ENCODE results near the gene IL17RD.
A peak's percentile ranks its signal among the peaks of the same experiment; 100 is the strongest.

Gene IL17RD

DNA sequence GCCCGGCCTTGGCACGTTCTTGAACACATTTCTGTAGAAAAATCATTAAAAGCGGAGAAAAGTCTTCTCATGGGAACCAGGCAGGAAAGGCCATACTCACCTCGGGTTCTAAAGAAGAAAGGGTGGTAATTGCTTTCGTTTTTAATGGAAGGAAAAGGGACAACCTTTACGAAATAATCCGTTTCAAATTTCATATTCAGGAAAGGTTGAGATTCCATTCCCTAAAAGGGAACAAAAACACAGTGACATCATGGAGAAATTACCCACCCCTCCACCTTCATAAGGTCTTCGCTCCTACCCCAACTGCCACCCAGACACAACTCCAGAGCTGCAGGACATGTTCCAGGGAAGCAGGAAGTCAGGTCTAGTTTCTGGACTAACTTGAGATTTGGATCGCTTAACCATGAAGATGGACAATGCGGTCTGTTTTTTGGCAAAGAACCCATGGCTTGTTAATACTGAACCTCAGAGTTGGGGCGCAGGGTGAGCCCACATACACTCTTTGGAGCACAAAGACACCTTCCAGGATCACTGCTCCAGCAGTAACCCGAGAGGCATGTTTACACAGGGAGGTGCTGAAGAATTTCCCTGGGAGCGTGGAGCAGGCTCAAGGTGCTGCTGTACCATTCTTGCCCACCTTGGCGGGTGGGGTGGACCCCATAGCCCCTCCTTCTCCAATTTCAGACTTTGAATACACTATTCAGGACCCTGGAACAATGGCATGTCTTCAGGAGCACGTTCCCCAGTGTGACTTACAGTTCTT lies 55.5 kb downstream of the IL17RD start:
- ATAC-seq (replicated peaks) (no peak), DNase-seq (no peak)
- no peaks in the 10 kb centered on the region for H3K9me3 Mint-ChIP-seq
- H3K27me3 Mint-ChIP-seq, result peaks cover 15 to 18% of the 10 kb centered on the region in 2 donors
- no peak overlapping the region for H3K4me3 Mint-ChIP-seq
- peaks cover 7 to 13% of the 10 kb centered on the region in 2 donors for H3K4me1 Mint-ChIP-seq (ENCODE audit: low read depth in 2 of 2)
- H3K36me3 Mint-ChIP-seq (ENCODE audit: insufficient read depth), result no peaks in the 10 kb centered on the region
- H3K27ac Mint-ChIP-seq, result no peak overlapping the region

DNA sequence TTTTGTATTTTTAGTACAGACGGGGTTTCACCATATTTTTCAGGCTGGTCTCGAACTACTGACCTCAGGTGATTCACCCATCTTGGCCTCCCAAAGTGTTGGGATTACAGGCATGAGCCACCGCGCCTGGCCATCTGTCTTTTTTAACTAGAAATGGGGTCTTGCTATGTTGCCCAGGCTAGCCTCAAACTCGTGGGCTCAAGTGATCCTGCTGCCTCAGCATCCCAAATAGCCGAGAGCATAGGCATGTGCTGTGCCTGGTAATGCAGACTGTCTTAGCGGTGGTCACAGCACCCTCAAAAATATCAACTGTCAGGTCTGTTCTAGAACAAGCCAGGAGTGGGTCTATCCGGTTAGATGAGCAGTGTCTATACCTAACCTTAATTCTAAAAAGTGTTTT lies 56.5 kb downstream of the IL17RD start:
- peaks cover 7 to 13% of the 10 kb centered on the region in 2 donors for H3K4me1 Mint-ChIP-seq (ENCODE audit: low read depth in 2 of 2)
- H3K36me3 Mint-ChIP-seq (ENCODE audit: insufficient read depth), result no peaks in the 10 kb centered on the region
- no peaks in the 10 kb centered on the region for H3K9me3 Mint-ChIP-seq
- no peak overlapping the region for H3K27ac Mint-ChIP-seq
- DNase-seq (no peak), ATAC-seq (replicated peaks) (no peak)
- peaks cover 15 to 18% of the 10 kb centered on the region in 2 donors for H3K27me3 Mint-ChIP-seq
- no peak overlapping the region for H3K4me3 Mint-ChIP-seq

DNA sequence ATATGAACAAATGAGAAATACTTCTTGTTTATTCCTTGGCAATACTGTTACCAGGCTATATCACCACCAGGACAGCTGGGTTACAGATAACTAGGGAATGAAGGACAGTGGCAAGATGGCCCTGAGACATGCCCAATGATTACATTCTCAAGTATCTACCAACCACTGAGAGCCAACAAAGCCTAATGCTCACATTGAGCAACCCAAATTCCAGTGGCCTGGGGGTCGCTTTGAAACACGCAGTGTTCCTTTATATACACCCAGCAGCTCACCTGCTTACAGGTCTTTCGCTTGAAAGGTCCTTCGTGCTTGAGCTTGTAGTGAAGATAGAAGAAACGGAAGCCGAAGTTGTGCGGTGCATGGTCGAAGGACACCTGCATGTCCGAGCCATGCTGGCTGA lies 59.6 kb downstream of the IL17RD start:
- H3K4me3 Mint-ChIP-seq, result no peak overlapping the region
- H3K36me3 Mint-ChIP-seq (ENCODE audit: insufficient read depth), result no peaks in the 10 kb centered on the region
- H3K9me3 Mint-ChIP-seq, result no peaks in the 10 kb centered on the region
- ATAC-seq (replicated peaks), result no peak
- no peak for DNase-seq
- H3K27ac Mint-ChIP-seq, result no peak overlapping the region
- no peaks in the 10 kb centered on the region for H3K4me1 Mint-ChIP-seq (ENCODE audit: low read depth in 2 of 2)
- peaks cover 9 to 16% of the 10 kb centered on the region in 2 donors for H3K27me3 Mint-ChIP-seq

GRCh38 chr3:57100046-57100695 lies 65.0 kb downstream of the IL17RD start:
- Mint-ChIP-seq H3K9me3 (no peaks in the 10 kb centered on the region), H3K27ac (no peak overlapping the region), H3K27me3 (peaks cover 10 to 18% of the 10 kb centered on the region in 2 donors), H3K4me1 (ENCODE audit: low read depth in 2 of 2) (peaks cover 0 to 5% of the 10 kb centered on the region in 2 donors), H3K36me3 (ENCODE audit: insufficient read depth) (no peaks in the 10 kb centered on the region), H3K4me3 (no peak overlapping the region)
- ATAC-seq (replicated peaks), result peak; percentile 74
- peak; percentile 53 to 61 (median 55) for DNase-seq

DNA sequence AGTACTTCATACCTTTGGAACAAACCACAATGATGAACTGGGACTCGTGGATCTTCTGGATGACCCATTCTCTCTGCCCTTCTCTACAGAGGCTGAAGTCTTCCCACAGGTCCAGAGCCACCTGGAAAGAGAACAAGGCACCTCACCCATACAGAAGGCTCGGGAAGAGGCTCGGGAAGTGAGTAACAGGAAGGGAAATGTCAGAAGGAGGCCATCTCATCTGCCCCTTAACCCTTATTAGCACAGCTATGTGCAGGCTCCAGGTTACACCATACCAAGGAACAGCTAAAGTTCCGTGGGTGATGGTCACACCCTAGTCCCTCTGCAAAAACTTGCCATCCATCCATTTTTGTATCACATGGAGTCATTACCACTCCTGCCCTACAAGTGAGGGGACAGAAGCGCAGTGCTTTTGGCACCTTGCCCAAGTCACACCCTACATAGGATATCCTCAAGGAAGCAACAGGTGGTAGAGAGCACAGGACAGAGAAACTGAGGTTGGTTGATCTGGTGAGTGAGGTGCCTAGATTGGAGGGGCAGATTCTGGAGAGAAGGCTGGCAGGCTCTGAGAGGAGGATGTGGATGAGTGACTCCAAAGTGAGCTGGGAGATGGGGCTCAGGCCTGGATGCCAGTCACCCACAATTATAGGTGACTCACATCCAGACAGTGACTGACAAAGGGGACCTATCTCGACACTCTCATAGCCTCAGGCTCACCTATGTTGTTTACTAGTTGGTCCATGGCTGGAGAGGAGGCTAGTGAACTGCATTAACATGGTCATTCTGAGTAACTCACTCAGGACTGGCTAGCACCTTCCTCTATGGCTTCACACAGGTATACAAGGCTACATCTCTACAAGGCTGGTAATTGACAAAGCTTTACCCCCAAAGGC lies 66.5 kb downstream of the IL17RD start:
- no peaks in the 10 kb centered on the region for H3K9me3 Mint-ChIP-seq
- no peak for ATAC-seq (replicated peaks)
- peaks cover 0 to 5% of the 10 kb centered on the region in 2 donors for H3K4me1 Mint-ChIP-seq (ENCODE audit: low read depth in 2 of 2)
- no peak overlapping the region for H3K4me3 Mint-ChIP-seq
- H3K27ac Mint-ChIP-seq, result no peak overlapping the region
- no peaks in the 10 kb centered on the region for H3K36me3 Mint-ChIP-seq (ENCODE audit: insufficient read depth)
- DNase-seq, result no peak
- H3K27me3 Mint-ChIP-seq, result peaks cover 18 to 23% of the 10 kb centered on the region in 2 donors

GRCh38 chr3:57097536-57097935 lies 67.6 kb downstream of the IL17RD start:
- Mint-ChIP-seq H3K4me1 (ENCODE audit: low read depth in 2 of 2) (peaks cover 0 to 5% of the 10 kb centered on the region in 2 donors), H3K36me3 (ENCODE audit: insufficient read depth) (no peaks in the 10 kb centered on the region), H3K27me3 (peaks cover 18 to 23% of the 10 kb centered on the region in 2 donors), H3K4me3 (no peak overlapping the region), H3K27ac (no peak overlapping the region), H3K9me3 (no peaks in the 10 kb centered on the region)
- ATAC-seq (replicated peaks) (no peak), DNase-seq (no peak)

DNA sequence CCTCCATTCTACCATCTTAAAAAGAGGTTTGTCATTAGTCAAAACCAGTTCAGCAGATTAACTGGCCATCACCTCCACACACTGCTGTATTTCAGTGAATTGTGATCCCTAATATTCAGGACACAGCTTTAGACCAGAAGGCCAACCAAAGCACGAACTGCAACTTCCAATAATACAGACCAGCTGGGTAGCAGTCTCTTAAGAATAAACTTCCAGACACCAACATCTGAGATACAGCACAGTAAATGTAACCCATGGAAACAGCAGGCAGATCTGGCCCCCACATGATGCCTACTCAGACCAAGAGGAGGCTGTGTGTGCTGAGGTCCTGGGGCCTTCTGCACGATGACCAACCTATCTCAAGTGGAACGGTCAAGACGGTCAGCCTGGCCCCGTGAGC lies 69.8 kb downstream of the IL17RD start:
- no peaks in the 10 kb centered on the region for H3K9me3 Mint-ChIP-seq
- no peak overlapping the region for H3K4me3 Mint-ChIP-seq
- H3K36me3 Mint-ChIP-seq (ENCODE audit: insufficient read depth), result no peaks in the 10 kb centered on the region
- no peak overlapping the region for H3K27ac Mint-ChIP-seq
- peaks cover 18 to 29% of the 10 kb centered on the region in 2 donors for H3K27me3 Mint-ChIP-seq
- H3K4me1 Mint-ChIP-seq (ENCODE audit: low read depth in 2 of 2), result peaks cover 0 to 5% of the 10 kb centered on the region in 2 donors
- no peak for ATAC-seq (replicated peaks)
- DNase-seq, result no peak

GRCh38 chr3:57094575-57094974 lies 70.6 kb downstream of the IL17RD start:
- Mint-ChIP-seq H3K27me3 (peaks cover 18 to 29% of the 10 kb centered on the region in 2 donors), H3K36me3 (ENCODE audit: insufficient read depth) (no peaks in the 10 kb centered on the region), H3K9me3 (no peaks in the 10 kb centered on the region), H3K4me3 (no peak overlapping the region), H3K4me1 (ENCODE audit: low read depth in 2 of 2) (no peaks in the 10 kb centered on the region), H3K27ac (no peak overlapping the region)
- DNase-seq (no peak), ATAC-seq (replicated peaks) (no peak)

DNA sequence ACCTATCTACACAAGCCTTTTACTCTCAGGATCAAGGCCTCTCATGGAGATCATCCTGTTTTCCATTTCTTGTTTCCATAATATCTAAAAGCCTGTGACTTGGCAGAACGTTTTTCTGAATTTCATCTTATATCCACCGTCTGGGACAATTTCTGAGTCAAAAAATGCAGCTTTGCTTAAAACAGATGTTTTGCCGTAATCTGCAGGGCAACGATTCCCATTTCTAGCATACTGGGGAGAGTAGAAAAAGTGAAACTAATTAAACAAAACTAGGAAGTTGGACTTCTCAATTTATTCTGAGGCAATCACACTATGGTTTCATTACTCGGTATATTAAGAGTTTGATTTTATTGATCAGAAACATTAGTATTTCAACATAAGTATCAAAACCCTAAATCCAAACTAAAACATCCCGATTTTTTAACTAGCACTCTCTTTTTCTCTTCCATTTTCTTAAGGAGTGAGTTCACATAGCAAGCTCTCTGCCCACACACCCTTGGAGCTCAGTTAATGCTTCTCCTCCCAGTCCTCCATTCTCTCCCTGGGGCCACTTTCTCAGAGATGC lies 71.1 kb downstream of the IL17RD start:
- Mint-ChIP-seq H3K27me3 (peaks cover 18 to 33% of the 10 kb centered on the region in 2 donors), H3K4me3 (no peak overlapping the region), H3K36me3 (ENCODE audit: insufficient read depth) (no peaks in the 10 kb centered on the region), H3K9me3 (no peaks in the 10 kb centered on the region), H3K27ac (no peak overlapping the region), H3K4me1 (ENCODE audit: low read depth in 2 of 2) (no peaks in the 10 kb centered on the region)
- ATAC-seq (replicated peaks), result no peak
- no peak for DNase-seq

DNA sequence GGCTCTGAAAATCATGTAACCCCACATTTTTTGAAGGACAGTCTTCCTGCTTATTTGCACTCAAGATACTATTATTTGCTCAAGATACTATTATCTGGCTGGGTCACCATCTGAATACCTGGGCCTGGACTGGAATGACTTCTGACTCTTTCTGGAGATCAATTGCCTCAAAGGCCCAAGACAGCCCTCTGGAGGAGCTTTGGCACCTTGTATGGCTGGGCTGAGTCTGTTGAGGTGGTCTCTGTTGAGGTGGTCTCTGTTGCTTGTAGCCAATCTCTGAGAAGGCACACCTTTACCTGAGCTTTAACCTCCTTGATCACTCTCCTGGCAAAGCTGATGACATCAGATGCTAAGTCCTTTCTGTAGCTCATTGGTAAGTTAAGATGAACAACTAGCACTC lies 71.7 kb downstream of the IL17RD start:
- DNase-seq (no peak), ATAC-seq (replicated peaks) (no peak)
- Mint-ChIP-seq H3K4me1 (ENCODE audit: low read depth in 2 of 2) (no peaks in the 10 kb centered on the region), H3K4me3 (no peak overlapping the region), H3K27me3 (peaks cover 18 to 33% of the 10 kb centered on the region in 2 donors), H3K36me3 (ENCODE audit: insufficient read depth) (no peaks in the 10 kb centered on the region), H3K27ac (no peak overlapping the region), H3K9me3 (no peaks in the 10 kb centered on the region)

DNA sequence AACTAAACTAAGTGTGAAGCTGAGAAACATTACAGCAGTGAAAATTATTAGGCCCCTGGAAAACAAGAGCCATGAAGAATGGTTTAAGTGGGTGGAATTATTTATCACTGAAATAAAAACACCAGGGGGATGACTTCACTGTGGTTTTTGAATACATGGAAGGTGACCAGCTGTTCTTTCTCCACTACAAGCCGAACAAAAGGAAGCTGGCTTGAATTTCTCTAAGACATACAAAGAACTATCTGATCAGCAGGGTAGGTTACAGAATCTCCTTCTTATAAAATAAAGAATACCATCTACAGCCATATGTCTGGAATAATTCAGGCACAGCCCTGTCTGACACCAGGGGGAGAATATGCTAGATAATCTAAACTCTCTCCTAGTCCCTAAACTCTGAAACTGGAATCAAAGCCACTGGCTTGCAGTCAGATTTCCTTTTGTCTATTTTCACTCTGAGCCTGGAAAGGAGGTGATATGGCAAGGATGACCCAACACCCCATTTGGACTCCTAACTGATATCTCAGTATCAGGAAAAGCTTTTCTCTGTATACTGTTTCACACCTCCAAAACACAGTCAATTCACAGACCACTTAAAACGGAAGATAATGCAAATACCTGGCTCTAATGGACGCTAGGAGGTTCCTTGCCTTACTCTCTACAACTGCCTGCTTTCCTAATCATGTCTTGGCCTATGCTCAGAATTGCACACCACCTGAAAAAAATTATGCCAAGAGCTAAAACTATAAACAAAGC lies 73.5 kb downstream of the IL17RD start:
- ATAC-seq (replicated peaks) (no peak), DNase-seq (no peak)
- H3K36me3 Mint-ChIP-seq (ENCODE audit: insufficient read depth), result no peaks in the 10 kb centered on the region
- peaks cover 19 to 34% of the 10 kb centered on the region in 2 donors for H3K27me3 Mint-ChIP-seq
- no peaks in the 10 kb centered on the region for H3K9me3 Mint-ChIP-seq
- no peak overlapping the region for H3K27ac Mint-ChIP-seq
- no peaks in the 10 kb centered on the region for H3K4me1 Mint-ChIP-seq (ENCODE audit: low read depth in 2 of 2)
- H3K4me3 Mint-ChIP-seq, result no peak overlapping the region

GRCh38 chr3:57089043-57089442 lies 76.1 kb downstream of the IL17RD start:
- Mint-ChIP-seq H3K27me3 (peaks cover 10 to 26% of the 10 kb centered on the region in 2 donors), H3K4me3 (no peak overlapping the region), H3K9me3 (no peaks in the 10 kb centered on the region), H3K36me3 (ENCODE audit: insufficient read depth) (no peaks in the 10 kb centered on the region), H3K27ac (no peak overlapping the region), H3K4me1 (ENCODE audit: low read depth in 2 of 2) (no peaks in the 10 kb centered on the region)
- DNase-seq (no peak), ATAC-seq (replicated peaks) (no peak)

DNA sequence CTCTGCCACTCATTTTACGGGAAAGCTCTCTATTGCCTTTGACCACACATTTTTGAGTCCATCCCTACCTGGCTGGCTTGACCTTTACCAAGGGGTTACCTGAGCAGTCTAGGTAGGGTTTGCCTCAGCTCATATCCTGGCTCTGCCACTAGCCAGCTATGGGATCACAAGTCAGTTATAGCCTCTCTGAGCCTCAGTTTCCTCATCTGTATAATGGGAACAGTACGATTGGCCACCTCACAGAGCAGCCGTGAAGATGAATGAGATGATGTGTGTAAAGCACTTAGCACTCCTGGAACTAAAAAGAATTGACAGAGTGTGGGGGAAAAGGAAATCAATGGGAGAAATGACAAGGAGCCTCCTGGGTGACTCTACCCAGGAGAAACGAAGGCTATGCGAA lies 76.7 kb downstream of the IL17RD start:
- no peak overlapping the region for H3K4me3 Mint-ChIP-seq

More for the DNA sequence above, 76.7 kb downstream of the IL17RD start:
- no peak for DNase-seq
- Mint-ChIP-seq H3K9me3 (no peaks in the 10 kb centered on the region), H3K27me3 (peaks cover 6 to 26% of the 10 kb centered on the region in 2 donors), H3K36me3 (ENCODE audit: insufficient read depth) (no peaks in the 10 kb centered on the region), H3K4me1 (ENCODE audit: low read depth in 2 of 2) (no peaks in the 10 kb centered on the region), H3K27ac (no peak overlapping the region)
- no peak for ATAC-seq (replicated peaks)

All from effector memory CD8-positive, alpha-beta T cell (primary cell).